HepG2 (cell line): Measurements from ENCODE around the gene FBXO24. TPM values are rescaled to one million over a fixed set of nuclear protein-coding genes. Genes with fewer than 3 reads are reported as not detected.
A peak's percentile ranks its signal among the peaks of the same experiment; 100 is the strongest.

Source experiments
- ATF2 ChIP-seq: sonication (generic); formaldehyde crosslinking; IDR thresholded peaks from 2 replicates; pipeline ENCODE4 v1.4.0; 2020; ENCODE audit warnings: missing genetic modification reagents
- FOXP1 ChIP-seq, 2 experiments: fragments of 450-650 bp in 1 of 2; IDR thresholded peaks; 2 replicates each; pipeline ENCODE4 v1.6.1; 2017 to 2018; ENCODE audit warnings: antibody characterized with exemption in 1 of 2
- MAFF ChIP-seq: IDR thresholded peaks from 2 replicates; pipeline ENCODE4 v1.6.1; 2011; ENCODE audit warnings: low read depth, low read length, improper control_type of control experiment
- NAIF1 ChIP-seq: sonication (generic); formaldehyde crosslinking; IDR thresholded peaks from 2 replicates; pipeline ENCODE4 v1.5.0; 2020; ENCODE audit warnings: mild to moderate bottlenecking, missing genetic modification reagents, borderline replicate concordance
- ONECUT2 ChIP-seq: sonication (generic); formaldehyde crosslinking; IDR thresholded peaks from 2 replicates; pipeline ENCODE4 v1.4.0; 2020; ENCODE audit warnings: missing genetic modification reagents
- PHF21A ChIP-seq: sonication (generic); formaldehyde crosslinking; IDR thresholded peaks from 2 replicates; pipeline ENCODE4 v1.5.0; 2020; ENCODE audit warnings: mild to moderate bottlenecking, missing genetic modification reagents
- REXO4 ChIP-seq: sonication (generic); formaldehyde crosslinking; IDR thresholded peaks from 2 replicates; pipeline ENCODE4 v1.8.0; 2022; ENCODE audit warnings: missing genetic modification reagents, mild to moderate bottlenecking, borderline replicate concordance
- RXRA ChIP-seq: sonication (generic); formaldehyde crosslinking; IDR thresholded peaks from 2 replicates; pipeline ENCODE4 v1.5.1; 2020; ENCODE audit warnings: missing genetic modification reagents
- SALL1 ChIP-seq: sonication (generic); formaldehyde crosslinking; IDR thresholded peaks from 2 replicates; pipeline ENCODE4 v1.8.0; 2022; ENCODE audit warnings: mild to moderate bottlenecking, missing genetic modification reagents
- SMC3 ChIP-seq: IDR thresholded peaks from 2 replicates; pipeline ENCODE4 v1.6.1; 2011; ENCODE audit warnings: low read length, improper control_type of control experiment
- ZNF326 ChIP-seq: sonication (generic); formaldehyde crosslinking; IDR thresholded peaks from 2 replicates; pipeline ENCODE4 v1.4.0; 2020; ENCODE audit warnings: missing genetic modification reagents, borderline replicate concordance
- ZNF33A ChIP-seq: sonication (generic); formaldehyde crosslinking; IDR thresholded peaks from 2 replicates; pipeline ENCODE4 v1.5.1; 2020; ENCODE audit warnings: missing genetic modification reagents, mild to moderate bottlenecking, moderate library complexity, borderline replicate concordance
- ZNF546 ChIP-seq: sonication (generic); formaldehyde crosslinking; conservative IDR thresholded peaks from 2 replicates; pipeline ENCODE4 v1.8.1; 2023; ENCODE audit warnings: mild to moderate bottlenecking, missing genetic modification reagents
- ZNF766 ChIP-seq: sonication (generic); formaldehyde crosslinking; IDR thresholded peaks from 2 replicates; pipeline ENCODE4 v1.5.0; 2020; ENCODE audit warnings: missing genetic modification reagents, borderline replicate concordance
- ZSCAN29 ChIP-seq: sonication (generic); formaldehyde crosslinking; conservative IDR thresholded peaks from 2 replicates; pipeline ENCODE4 v1.4.0; 2020; ENCODE audit warnings: mild to moderate bottlenecking, missing genetic modification reagents
- polyA plus RNA-seq, 8 experiments: library from polyadenylated mRNA; depleted of rRNA in 3 of 8; stranded (reverse) in 7 of 8; unstranded in 1 of 8; fragments of >200 nt; fragmentation: Illumina TruSeq in 4 of 8; extraction: Trizol in 4 of 8; gene quantifications; 2 replicates each; pipeline versions ENCODE4 v1.2.1 to v1.2.3, GENCODE V29; 2011 to 2016; ENCODE audit warnings: low read depth in 4 of 8, missing spikeins in 1 of 8, mixed read lengths in 1 of 8; ENCODE audit not compliant: insufficient read depth in 1 of 8
- total RNA-seq, 5 experiments: library from RNA; depleted of rRNA; stranded (reverse); fragments of >200 nt; fragmentation: Illumina TruSeq; extraction: Trizol; gene quantifications; 2 replicates each; pipeline ENCODE4 v1.2.3, GENCODE V29; 2016; ENCODE audit warnings: low read depth in 1 of 5
- TF ChIP-seq, protein P1 (sequence below): sonication (generic); formaldehyde crosslinking; IDR thresholded peaks from 2 replicates; pipeline ENCODE4 v1.4.0; 2020; ENCODE audit warnings: missing genetic modification reagents
- TF ChIP-seq, protein P2 (sequence below): sonication (generic); formaldehyde crosslinking; IDR thresholded peaks from 2 replicates; pipeline ENCODE4 v1.8.1; 2022; ENCODE audit warnings: mild to moderate bottlenecking, missing genetic modification reagents
- TF ChIP-seq, protein P3 (sequence below): sonication (generic); formaldehyde crosslinking; IDR thresholded peaks from 2 replicates; pipeline ENCODE4 v1.5.1; 2020; ENCODE audit warnings: missing genetic modification reagents, mild to moderate bottlenecking, borderline replicate concordance

Gene FBXO24
- total and polyA plus RNA-seq, 2 of the 13 experiments (the other 11 are each of a cell fraction or from before 2014, with no cell fraction given) = 0.20 to 0.55 TPM

- TF ChIP-seq ATF2 (CRISPR knock-in tag) (peak; percentile 37; the same call in 1 of the 2 replicates), ZNF546 (CRISPR knock-in tag) (no peak), RXRA (CRISPR knock-in tag) (no peak; the same call in 1 of the 2 replicates), SALL1 (CRISPR knock-in tag) (no peak; the same call in 1 of the 2 replicates), SMC3 (no peak), ZNF326 (no peak), PHF21A (CRISPR knock-in tag) (peak; percentile 41; the same call in 1 of the 2 replicates), ZNF33A (CRISPR knock-in tag) (no peak), ZSCAN29 (CRISPR knock-in tag) (no peak), FOXP1 (IDR thresholded peaks at IDR 0.05) (peak; percentile 80; the same call in 1 of the 2 replicates), FOXP1 (CRISPR knock-in tag; IDR thresholded peaks at IDR 0.05) (peak; percentile 92), ONECUT2 (CRISPR knock-in tag) (0 out of 2 replicates have a peak, but pooled peaks have one; percentile 43), REXO4 (CRISPR knock-in tag) (no peak), NAIF1 (CRISPR knock-in tag) (no peak), ZNF766 (CRISPR knock-in tag) (no peak), MAFF (no peak)
- TF ChIP-seq, protein P1, sequence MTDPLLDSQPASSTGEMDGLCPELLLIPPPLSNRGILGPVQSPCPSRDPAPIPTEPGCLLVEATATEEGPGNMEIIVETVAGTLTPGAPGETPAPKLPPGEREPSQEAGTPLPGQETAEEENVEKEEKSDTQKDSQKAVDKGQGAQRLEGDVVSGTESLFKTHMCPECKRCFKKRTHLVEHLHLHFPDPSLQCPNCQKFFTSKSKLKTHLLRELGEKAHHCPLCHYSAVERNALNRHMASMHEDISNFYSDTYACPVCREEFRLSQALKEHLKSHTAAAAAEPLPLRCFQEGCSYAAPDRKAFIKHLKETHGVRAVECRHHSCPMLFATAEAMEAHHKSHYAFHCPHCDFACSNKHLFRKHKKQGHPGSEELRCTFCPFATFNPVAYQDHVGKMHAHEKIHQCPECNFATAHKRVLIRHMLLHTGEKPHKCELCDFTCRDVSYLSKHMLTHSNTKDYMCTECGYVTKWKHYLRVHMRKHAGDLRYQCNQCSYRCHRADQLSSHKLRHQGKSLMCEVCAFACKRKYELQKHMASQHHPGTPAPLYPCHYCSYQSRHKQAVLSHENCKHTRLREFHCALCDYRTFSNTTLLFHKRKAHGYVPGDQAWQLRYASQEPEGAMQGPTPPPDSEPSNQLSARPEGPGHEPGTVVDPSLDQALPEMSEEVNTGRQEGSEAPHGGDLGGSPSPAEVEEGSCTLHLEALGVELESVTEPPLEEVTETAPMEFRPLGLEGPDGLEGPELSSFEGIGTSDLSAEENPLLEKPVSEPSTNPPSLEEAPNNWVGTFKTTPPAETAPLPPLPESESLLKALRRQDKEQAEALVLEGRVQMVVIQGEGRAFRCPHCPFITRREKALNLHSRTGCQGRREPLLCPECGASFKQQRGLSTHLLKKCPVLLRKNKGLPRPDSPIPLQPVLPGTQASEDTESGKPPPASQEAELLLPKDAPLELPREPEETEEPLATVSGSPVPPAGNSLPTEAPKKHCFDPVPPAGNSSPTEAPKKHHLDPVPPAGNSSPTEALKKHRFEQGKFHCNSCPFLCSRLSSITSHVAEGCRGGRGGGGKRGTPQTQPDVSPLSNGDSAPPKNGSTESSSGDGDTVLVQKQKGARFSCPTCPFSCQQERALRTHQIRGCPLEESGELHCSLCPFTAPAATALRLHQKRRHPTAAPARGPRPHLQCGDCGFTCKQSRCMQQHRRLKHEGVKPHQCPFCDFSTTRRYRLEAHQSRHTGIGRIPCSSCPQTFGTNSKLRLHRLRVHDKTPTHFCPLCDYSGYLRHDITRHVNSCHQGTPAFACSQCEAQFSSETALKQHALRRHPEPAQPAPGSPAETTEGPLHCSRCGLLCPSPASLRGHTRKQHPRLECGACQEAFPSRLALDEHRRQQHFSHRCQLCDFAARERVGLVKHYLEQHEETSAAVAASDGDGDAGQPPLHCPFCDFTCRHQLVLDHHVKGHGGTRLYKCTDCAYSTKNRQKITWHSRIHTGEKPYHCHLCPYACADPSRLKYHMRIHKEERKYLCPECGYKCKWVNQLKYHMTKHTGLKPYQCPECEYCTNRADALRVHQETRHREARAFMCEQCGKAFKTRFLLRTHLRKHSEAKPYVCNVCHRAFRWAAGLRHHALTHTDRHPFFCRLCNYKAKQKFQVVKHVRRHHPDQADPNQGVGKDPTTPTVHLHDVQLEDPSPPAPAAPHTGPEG = no peak
- TF ChIP-seq, protein P2, sequence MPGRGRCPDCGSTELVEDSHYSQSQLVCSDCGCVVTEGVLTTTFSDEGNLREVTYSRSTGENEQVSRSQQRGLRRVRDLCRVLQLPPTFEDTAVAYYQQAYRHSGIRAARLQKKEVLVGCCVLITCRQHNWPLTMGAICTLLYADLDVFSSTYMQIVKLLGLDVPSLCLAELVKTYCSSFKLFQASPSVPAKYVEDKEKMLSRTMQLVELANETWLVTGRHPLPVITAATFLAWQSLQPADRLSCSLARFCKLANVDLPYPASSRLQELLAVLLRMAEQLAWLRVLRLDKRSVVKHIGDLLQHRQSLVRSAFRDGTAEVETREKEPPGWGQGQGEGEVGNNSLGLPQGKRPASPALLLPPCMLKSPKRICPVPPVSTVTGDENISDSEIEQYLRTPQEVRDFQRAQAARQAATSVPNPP (CRISPR knock-in tag) = no peak; the same call in 1 of the 2 replicates
- TF ChIP-seq, protein P3, sequence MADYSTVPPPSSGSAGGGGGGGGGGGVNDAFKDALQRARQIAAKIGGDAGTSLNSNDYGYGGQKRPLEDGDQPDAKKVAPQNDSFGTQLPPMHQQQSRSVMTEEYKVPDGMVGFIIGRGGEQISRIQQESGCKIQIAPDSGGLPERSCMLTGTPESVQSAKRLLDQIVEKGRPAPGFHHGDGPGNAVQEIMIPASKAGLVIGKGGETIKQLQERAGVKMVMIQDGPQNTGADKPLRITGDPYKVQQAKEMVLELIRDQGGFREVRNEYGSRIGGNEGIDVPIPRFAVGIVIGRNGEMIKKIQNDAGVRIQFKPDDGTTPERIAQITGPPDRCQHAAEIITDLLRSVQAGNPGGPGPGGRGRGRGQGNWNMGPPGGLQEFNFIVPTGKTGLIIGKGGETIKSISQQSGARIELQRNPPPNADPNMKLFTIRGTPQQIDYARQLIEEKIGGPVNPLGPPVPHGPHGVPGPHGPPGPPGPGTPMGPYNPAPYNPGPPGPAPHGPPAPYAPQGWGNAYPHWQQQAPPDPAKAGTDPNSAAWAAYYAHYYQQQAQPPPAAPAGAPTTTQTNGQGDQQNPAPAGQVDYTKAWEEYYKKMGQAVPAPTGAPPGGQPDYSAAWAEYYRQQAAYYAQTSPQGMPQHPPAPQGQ = no peak
Measured at GRCh38 chr7:100546129-100546925, 39.8 kb upstream of the FBXO24 start (continued).
